ENCODE results near the gene DNAH14.

DNA sequence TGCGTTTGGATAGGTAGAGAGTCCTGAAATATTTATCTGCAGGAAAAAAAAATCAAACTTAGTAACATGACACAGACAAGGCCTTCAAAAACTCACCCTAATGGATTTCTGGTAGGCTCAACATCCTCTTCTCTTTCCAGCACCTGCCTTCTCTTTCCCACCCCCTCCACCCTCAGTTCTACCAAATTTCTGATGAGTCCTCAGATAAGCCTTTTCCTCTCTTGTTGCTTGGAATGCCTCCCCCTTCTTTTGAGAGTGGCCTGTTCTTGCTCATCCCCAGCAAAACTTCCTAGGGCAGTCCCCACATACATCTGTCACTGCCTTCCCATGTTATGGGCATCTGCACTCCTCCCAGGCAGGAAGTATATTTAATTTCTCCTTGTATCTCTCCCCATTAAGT, 506.0 kb downstream of the DNAH14 start:
- TF ChIP-seq MAZ (IDR thresholded peaks at IDR 0.05; ENCODE audit: borderline replicate concordance, low read depth, low read length), result no peak
- TF ChIP-seq, protein P1, sequence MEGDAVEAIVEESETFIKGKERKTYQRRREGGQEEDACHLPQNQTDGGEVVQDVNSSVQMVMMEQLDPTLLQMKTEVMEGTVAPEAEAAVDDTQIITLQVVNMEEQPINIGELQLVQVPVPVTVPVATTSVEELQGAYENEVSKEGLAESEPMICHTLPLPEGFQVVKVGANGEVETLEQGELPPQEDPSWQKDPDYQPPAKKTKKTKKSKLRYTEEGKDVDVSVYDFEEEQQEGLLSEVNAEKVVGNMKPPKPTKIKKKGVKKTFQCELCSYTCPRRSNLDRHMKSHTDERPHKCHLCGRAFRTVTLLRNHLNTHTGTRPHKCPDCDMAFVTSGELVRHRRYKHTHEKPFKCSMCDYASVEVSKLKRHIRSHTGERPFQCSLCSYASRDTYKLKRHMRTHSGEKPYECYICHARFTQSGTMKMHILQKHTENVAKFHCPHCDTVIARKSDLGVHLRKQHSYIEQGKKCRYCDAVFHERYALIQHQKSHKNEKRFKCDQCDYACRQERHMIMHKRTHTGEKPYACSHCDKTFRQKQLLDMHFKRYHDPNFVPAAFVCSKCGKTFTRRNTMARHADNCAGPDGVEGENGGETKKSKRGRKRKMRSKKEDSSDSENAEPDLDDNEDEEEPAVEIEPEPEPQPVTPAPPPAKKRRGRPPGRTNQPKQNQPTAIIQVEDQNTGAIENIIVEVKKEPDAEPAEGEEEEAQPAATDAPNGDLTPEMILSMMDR (conservative IDR thresholded peaks at IDR 0.05; ENCODE audit: low read depth, low read length), result no peak
- no peak for TF ChIP-seq POLR2A (IDR thresholded peaks at IDR 0.05; ENCODE audit: low read depth, low read length)
- TF ChIP-seq, protein P2, sequence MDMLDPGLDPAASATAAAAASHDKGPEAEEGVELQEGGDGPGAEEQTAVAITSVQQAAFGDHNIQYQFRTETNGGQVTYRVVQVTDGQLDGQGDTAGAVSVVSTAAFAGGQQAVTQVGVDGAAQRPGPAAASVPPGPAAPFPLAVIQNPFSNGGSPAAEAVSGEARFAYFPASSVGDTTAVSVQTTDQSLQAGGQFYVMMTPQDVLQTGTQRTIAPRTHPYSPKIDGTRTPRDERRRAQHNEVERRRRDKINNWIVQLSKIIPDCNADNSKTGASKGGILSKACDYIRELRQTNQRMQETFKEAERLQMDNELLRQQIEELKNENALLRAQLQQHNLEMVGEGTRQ (IDR thresholded peaks at IDR 0.05; ENCODE audit: low read depth, low read length), result no peak
- TF ChIP-seq CEBPB (IDR thresholded peaks at IDR 0.05; ENCODE audit: low read depth, low read length), result no peak
- TF ChIP-seq RFX5 (IDR thresholded peaks at IDR 0.05; ENCODE audit: low read depth, low read length), result no peak
- no peak for TF ChIP-seq CHD1 (IDR thresholded peaks at IDR 0.05; ENCODE audit: low read depth, low read length)
- no peak for TF ChIP-seq SMC3 (IDR thresholded peaks at IDR 0.05; ENCODE audit: low read depth, low read length)
- TF ChIP-seq RAD21 (IDR thresholded peaks at IDR 0.05; ENCODE audit: low read length), result no peak
- TF ChIP-seq, protein P3, sequence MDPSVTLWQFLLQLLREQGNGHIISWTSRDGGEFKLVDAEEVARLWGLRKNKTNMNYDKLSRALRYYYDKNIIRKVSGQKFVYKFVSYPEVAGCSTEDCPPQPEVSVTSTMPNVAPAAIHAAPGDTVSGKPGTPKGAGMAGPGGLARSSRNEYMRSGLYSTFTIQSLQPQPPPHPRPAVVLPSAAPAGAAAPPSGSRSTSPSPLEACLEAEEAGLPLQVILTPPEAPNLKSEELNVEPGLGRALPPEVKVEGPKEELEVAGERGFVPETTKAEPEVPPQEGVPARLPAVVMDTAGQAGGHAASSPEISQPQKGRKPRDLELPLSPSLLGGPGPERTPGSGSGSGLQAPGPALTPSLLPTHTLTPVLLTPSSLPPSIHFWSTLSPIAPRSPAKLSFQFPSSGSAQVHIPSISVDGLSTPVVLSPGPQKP (IDR thresholded peaks at IDR 0.05; ENCODE audit: borderline replicate concordance, low read depth, low read length), result no peak
- no peak for TF ChIP-seq RCOR1 (IDR thresholded peaks at IDR 0.05; ENCODE audit: insufficient replicate concordance, low read length)
- no peak for TF ChIP-seq FOS (IDR thresholded peaks at IDR 0.05; ENCODE audit: low read depth, low read length)
- TF ChIP-seq MAFK (IDR thresholded peaks at IDR 0.05; ENCODE audit: low read depth, low read length), result no peak
- no peak for TF ChIP-seq MXI1 (IDR thresholded peaks at IDR 0.05; ENCODE audit: borderline replicate concordance, low read depth, low read length)

Measured in IMR-90 (cell line).